Omental fat pad (tissue), 4 donors: Measurements from ENCODE around the gene OPA3. TPM values are rescaled to one million over a fixed set of nuclear protein-coding genes. Genes with fewer than 3 reads are reported as not detected.

Experiments used
- ATAC-seq: fragments of 150-250 bp; one replicate; pipeline ENCODE4 v1.9.1; 2016; ENCODE audit warnings: mild to moderate bottlenecking, moderate library complexity; ENCODE audit not compliant: low FRiP score
- DNase-seq: peaks from one replicate; pipeline ENCODE4 v3.0.0-alpha.2; 2019; ENCODE audit warnings: low spot score
- CTCF ChIP-seq, 3 donors: fragments of 450-650 bp; IDR thresholded peaks; one replicate each; pipeline ENCODE4 v1.5.1; 2016 to 2017; ENCODE audit warnings: antibody characterized with exemption in 3 of 3, mild to moderate bottlenecking in 3 of 3, moderate library complexity in 2 of 3
- total RNA-seq, 4 donors: library from RNA; depleted of rRNA; stranded (reverse); fragments of >200 nt; gene quantifications; one replicate each; pipeline ENCODE4 v1.1.0, GENCODE V29; 2016

OPA3 gene
- total RNA-seq, 4 donors from 2014 or later = 6.3 to 15.5 (median 11.1) TPM

- no peak for ATAC-seq
- no peak for DNase-seq
- no peak for TF ChIP-seq CTCF (IDR thresholded peaks at IDR 0.05)
Observed at GRCh38 chr19:45590300-45591003, 5.8 kb upstream of the OPA3 start.

DNA sequence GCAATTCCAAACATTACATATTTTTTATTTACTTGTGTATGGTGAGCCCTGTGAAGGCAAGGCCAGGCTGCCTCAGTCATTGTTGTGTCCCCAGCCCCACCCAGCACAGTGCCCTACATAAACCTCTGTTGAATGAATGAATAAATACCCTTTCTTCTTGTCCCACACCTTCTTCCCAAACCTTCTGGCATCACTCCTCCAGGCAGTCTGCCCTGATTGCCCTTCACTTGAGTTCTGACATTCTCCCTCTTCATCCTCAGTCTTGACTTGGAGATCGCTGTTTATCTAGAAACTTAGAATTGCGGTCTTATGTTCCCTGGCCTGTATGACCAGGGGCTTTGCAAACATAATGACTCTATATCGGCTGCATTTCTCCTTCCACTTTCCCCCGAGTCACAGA, 5.2 kb upstream of the OPA3 start:
- no peak for DNase-seq
- no peak for ATAC-seq

DNA sequence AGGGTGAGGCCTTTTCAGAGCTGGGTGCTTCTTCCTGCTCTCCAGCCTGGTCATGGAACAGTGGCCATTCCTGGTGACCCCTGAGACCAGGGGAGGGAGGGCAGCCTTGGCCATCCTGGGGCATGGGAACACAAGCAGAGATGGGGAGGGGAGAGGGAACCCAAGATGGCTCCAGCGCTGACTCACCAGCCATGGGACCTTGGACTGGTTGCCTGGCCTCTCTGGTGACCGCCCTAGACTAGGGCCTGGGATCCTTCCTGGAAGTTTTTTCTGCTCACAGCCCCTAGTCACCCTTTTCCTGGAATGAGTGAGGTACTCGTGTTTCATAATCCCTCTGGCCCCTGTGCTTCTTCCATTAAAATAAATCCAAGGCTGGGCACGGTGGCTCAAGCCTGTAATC, 3.3 kb upstream of the OPA3 start:
- no peak for TF ChIP-seq CTCF (IDR thresholded peaks at IDR 0.05)
- ATAC-seq (no peak), DNase-seq (no peak)

More for the DNA sequence above, 5.2 kb upstream of the OPA3 start:
- no peak for TF ChIP-seq CTCF (IDR thresholded peaks at IDR 0.05)

DNA sequence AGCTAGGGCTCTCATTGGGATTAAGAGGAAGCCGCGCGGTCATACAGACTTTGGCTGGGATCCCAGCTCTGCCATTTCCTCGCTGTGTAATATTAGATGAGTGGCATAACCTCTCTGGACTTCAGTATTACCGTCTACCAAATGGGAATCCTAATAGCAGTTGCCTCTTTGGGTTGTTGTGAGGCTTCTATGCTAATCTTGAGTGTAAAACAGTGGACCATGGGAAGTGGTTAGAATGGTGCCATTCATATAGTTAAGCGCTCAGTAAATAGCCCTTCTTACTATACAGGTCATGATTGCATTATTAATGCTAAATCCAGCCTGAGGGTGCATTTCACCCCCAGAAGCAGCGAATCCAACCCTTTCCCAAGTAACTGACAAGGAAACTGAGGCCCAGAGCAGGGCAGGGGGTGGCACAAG, 566 bp upstream of the OPA3 start:
- no peak for DNase-seq

DNA sequence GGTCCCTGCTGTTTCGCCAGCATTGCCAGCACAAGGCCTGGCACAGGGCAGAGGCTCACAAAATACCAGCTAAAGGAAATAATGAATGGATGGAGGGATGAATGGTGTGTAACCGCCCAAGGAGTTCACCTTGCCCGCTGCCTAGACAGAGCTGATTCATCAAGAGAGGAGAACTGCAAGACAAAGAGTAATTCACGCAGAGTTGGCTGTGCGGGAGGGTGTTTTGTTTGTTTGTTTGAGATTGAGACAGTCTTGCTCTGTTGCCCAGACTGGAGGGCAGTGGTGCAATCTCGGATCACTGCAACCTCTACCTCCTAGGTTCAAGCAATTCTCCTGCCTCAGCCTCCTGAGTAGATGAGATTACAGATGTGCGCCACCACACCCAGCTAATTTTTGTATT, 3.0 kb downstream of the OPA3 start:
- DNase-seq = no peak
- no peak for ATAC-seq
- TF ChIP-seq CTCF (IDR thresholded peaks at IDR 0.05) = no peak

More for the DNA sequence above, 566 bp upstream of the OPA3 start:
- TF ChIP-seq CTCF (IDR thresholded peaks at IDR 0.05) = no peak
- ATAC-seq = no peak

- DNase-seq (no peak), ATAC-seq (no peak)
- TF ChIP-seq CTCF (IDR thresholded peaks at IDR 0.05) = no peak
Observed at GRCh38 chr19:45578861-45579260, 5.7 kb downstream of the OPA3 start.
